Inflammatory macrophage treated with lipopolysaccharide for 4 hours (primary cell): ENCODE data around the gene CHST7.
A peak's percentile ranks its signal among the peaks of the same experiment; 100 is the strongest.

Experiments used
- DNase-seq: peaks from one replicate; pipeline ENCODE4 v3.0.0-alpha.2; 2020

CHST7 gene

DNA sequence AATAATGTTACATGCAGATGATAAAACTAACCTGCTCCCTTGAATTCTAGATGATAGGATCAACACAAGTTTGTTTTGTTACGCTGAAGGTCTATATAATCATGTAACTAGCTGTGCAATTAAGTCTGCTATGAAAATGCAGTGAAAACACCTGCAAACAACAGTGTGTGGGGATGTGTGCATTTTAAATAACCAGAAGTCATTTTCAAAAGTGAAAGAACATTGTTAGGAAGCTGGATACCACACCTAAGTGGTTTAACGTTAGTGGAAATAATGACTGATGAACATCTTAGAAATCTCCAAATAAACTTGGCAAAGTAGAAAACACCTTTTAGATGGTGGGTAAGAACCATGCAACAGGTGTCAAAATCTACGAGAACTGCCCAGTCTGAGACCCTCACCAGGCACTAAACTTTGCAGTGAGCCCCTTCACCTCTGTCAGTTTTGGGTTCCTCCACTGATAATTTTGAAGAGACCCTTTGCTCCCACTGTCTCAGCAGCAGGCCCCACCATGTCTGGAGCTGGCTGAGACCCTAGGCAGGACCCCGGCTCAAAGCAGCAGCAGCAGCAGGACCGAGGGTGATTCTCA lies 36.6 kb downstream of the CHST7 start:
- DNase-seq = no peak

GRCh38 chrX:46611658-46612362 lies 38.2 kb downstream of the CHST7 start:
- DNase-seq = no peak

- DNase-seq = no peak
Measured at GRCh38 chrX:46617906-46618305, 44.3 kb downstream of the CHST7 start.

GRCh38 chrX:46618947-46619346 lies 45.4 kb downstream of the CHST7 start:
- no peak for DNase-seq

DNA sequence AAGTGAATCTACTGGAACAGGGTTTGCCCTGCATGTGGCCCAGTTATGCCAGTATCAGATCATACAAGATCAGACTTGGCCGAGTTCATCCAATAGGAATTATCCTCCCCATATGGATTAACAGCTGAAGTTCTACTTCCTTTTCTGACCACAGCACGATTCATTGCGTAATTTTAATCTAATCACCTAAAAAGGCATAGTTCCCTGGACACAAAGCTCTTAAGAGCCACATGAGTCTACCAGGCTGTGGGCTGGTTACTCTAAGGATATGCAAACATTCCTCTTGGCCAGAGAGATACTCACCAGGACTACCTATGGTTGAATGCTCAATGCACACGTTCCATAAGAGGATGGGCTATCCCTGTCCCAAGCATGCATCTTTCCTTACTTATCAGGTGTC lies 46.9 kb downstream of the CHST7 start:
- no peak for DNase-seq

- no peak for DNase-seq
Measured at GRCh38 chrX:46621572-46621971, 48.0 kb downstream of the CHST7 start.

GRCh38 chrX:46624090-46624786 lies 50.7 kb downstream of the CHST7 start:
- no peak for DNase-seq

DNA sequence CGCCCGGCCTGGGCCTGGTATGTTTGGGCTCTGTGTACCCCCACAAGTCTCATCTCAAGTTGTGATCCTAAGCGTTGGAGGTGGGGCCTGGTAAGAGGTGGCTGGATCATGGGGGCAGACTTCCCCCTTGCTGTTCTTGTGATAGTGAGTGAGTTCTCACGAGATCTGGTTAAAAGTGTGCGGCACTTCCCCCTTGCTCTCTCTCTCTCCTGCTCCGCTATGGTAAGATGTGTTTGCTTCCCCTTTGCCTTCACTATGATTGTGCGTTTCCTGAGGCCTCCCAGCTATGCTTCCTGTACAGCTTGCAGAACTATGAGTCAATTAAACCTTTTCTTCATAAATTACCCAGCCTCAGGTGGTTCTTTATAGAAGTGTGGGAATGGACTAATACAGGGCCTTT lies 53.0 kb downstream of the CHST7 start:
- DNase-seq = peak; percentile 86

GRCh38 chrX:46627062-46627461 lies 53.5 kb downstream of the CHST7 start:
- DNase-seq = peak; percentile 41

GRCh38 chrX:46627711-46628419 lies 54.3 kb downstream of the CHST7 start:
- DNase-seq = peak; percentile 63

DNA sequence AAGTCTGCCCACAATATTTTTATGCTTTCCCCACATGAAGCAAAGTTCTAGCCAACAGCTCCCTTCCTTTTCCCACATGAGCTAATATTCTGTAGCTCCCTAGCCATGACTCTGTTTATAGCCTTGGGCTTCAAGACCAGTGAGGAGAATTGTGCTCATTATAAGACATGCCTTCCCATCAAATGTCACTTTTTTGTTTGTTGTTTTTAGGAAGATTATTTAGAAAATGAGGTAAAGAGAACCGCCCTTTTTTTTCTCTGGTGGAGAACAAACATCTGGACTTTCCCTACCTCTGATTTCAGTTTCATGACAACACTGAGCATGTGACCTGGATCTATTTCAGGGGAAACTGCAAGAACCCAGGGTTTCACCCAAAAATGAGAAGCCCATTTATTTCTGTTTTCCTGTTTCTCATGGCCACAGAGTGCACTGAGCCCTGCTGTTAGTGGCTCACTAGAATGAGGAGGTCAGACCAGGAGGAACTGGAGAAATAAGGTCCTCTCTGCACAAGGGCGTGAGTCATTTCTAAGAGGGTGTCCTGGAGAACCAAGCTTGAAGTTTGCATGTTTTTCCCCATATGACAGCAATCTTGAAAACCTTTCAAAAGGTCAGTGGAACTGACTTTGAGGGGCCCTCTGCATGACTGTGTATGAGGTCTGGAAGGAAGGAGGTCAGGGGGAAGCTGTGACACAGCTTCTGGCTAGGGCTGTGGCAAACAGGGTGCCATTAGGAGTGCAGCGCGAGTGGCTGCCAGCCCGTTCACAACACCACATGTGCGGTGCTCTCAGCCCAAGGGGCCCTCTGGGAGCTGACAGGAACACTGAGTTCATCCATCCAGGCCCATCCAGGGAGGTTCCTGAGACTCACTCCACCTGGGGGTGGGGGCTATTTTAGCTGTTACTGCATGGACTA lies 55.2 kb downstream of the CHST7 start:
- peak; percentile 94 for DNase-seq

DNA sequence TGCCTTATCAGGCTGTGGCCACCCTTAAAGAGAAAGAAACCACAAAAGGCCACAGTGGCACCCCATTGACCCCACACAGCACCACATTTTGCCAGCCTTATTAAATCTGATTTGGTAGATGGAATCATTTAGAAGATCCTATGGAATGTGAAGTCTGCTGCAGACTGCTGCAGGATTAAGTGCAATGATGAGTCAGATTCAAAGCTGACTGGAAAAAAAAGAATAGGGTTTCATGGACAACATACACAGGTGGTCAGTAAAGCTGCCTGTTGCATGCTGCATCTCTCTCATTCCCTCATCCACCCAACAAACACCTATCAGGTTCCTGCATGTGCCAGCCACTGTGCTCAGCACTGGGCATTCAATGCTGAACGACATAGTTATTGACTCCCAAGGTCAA lies 56.6 kb downstream of the CHST7 start:
- no peak for DNase-seq

DNA sequence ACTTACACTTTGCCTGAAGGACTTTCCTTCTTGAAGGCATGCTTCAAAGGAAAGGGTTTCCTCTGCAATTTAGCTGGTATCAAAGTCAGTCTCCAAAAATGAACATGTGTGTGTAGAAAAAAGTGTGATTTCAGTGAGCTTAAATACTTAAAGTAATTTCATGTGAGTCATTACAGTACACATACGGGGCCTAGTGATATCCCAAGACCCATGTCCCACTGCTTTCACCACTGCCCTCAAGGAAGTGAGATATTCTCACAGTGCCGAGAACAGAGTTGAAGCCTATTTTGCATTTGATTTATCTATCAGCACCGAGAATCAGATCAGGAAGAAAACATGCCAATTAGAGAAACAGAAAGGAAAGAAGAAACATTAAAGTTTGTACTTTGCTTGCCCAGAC lies 61.0 kb downstream of the CHST7 start:
- DNase-seq = no peak

DNA sequence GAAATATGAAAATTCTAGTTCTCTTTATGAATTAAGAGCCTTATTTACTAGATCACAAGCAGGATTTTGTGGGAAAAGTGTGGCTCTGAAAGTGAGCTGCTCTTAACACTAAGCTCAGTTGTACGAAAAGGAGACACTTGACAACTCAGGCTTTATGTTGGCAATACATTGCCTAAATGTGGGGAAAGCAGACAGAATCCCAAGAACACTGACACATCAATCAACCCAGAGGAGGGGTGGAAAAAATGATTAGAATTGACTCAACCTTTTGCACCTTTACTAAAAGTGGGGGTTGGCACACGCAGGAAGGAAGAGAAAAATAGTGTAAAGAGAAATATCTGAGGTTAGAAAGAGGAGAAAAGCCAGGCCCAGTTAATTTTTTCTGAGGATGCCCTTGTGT lies 61.6 kb downstream of the CHST7 start:
- DNase-seq = no peak

GRCh38 chrX:46636223-46636622 lies 62.7 kb downstream of the CHST7 start:
- no peak for DNase-seq

- peak; percentile 59 for DNase-seq
Measured at GRCh38 chrX:46637938-46638337, 64.4 kb downstream of the CHST7 start.

DNA sequence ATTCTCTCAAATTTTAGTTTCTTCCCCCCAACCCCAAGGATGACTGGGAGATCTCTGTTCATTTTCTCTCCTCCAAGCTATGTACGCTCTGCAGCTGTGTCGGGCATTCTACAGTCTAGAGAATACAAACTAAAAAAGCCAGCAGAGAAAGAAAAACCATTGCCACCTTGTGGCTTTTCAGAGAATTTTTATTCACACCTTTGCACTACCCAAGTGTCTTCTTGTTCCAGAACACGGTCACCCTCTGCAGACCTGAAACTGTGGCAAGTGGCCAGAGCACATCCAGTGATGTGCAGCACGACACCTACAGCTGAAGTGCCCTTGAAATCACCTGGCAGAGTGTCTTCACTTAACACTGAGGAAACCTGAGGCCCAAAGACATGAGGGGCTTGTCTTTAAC lies 68.6 kb downstream of the CHST7 start:
- DNase-seq = no peak

DNA sequence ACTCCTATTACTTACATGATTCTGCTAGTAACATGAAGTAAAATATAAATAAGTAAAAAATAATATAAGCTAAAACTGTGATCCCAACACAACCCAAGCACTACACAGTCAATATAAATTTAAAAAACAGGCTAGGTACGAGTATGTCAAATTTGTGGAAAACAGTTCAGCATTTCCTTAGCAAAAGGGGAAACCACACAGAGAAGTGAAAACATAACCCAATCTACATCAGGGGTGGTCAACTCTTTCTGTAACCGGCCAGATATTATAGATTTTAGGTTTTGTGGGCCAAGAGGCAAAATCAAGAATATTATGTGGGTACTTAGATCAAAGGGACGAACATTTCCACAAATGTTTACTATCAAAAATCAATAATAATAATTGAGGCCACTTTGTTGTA lies 70.1 kb downstream of the CHST7 start:
- no peak for DNase-seq

GRCh38 chrX:46645614-46646013 lies 72.0 kb downstream of the CHST7 start:
- DNase-seq = no peak

DNA sequence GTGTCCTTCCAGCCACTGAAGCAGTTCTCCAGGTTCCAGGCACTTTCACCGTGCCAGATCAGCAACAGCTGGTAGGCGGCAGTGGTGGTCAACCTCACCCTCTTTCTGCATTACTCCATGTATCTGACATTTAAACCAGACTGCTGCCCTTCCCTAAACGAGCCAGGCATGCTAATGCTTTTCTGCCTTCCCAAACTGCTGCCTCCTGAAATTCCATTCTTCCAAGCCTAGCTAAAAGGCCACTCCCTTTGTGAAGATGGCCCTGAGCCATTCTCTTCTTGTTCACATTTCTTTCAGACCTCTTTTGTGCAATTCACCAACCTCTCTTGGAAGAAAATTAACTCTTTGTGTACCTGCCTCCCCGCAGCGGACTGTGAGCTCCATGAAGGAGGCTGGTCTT lies 73.7 kb downstream of the CHST7 start:
- DNase-seq = no peak
